ENCODE measurements around the gene PLA2G4A.

Gene PLA2G4A

GRCh38 chr1:187009320-187009719, 180.6 kb downstream of the PLA2G4A start:
- H3K27me3 Mint-ChIP-seq (ENCODE audit: low read depth), result no peaks in the 10 kb centered on the region
- no peaks in the 10 kb centered on the region for H3K36me3 Mint-ChIP-seq (ENCODE audit: low read depth)

GRCh38 chr1:187010571-187011309, 182.0 kb downstream of the PLA2G4A start:
- Mint-ChIP-seq H3K27me3 (ENCODE audit: low read depth) (no peaks in the 10 kb centered on the region), H3K9me3 (peaks cover 10% of the 10 kb centered on the region), H3K27ac (no peak overlapping the region), H3K4me3 (no peak overlapping the region), H3K4me1 (no peaks in the 10 kb centered on the region), H3K36me3 (ENCODE audit: low read depth) (no peaks in the 10 kb centered on the region)
- no peak for TF ChIP-seq CTCF (IDR thresholded peaks at IDR 0.05; ENCODE audit: unreplicated experiment in 3 of 3)

More at GRCh38 chr1:187009320-187009719, 180.6 kb downstream of the PLA2G4A start:
- Mint-ChIP-seq H3K4me1 (no peaks in the 10 kb centered on the region), H3K27ac (no peak overlapping the region), H3K9me3 (peaks cover 10% of the 10 kb centered on the region), H3K4me3 (no peak overlapping the region)
- no peak for TF ChIP-seq CTCF (IDR thresholded peaks at IDR 0.05; ENCODE audit: unreplicated experiment in 3 of 3)

GRCh38 chr1:187013582-187014200, 184.9 kb downstream of the PLA2G4A start:
- Mint-ChIP-seq H3K4me1 (no peaks in the 10 kb centered on the region), H3K36me3 (ENCODE audit: low read depth) (no peaks in the 10 kb centered on the region), H3K9me3 (peaks cover 4% of the 10 kb centered on the region), H3K4me3 (no peak overlapping the region), H3K27me3 (ENCODE audit: low read depth) (no peaks in the 10 kb centered on the region), H3K27ac (no peak overlapping the region)
- no peak for TF ChIP-seq CTCF (IDR thresholded peaks at IDR 0.05; ENCODE audit: unreplicated experiment in 3 of 3)

- Mint-ChIP-seq H3K4me3 (no peak overlapping the region), H3K27ac (no peak overlapping the region), H3K9me3 (no peaks in the 10 kb centered on the region), H3K36me3 (ENCODE audit: low read depth) (no peaks in the 10 kb centered on the region), H3K27me3 (ENCODE audit: low read depth) (no peaks in the 10 kb centered on the region), H3K4me1 (no peaks in the 10 kb centered on the region)
- TF ChIP-seq CTCF (IDR thresholded peaks at IDR 0.05; ENCODE audit: unreplicated experiment in 3 of 3), result no peak
Measured at GRCh38 chr1:187018291-187018690, 189.5 kb downstream of the PLA2G4A start.

DNA sequence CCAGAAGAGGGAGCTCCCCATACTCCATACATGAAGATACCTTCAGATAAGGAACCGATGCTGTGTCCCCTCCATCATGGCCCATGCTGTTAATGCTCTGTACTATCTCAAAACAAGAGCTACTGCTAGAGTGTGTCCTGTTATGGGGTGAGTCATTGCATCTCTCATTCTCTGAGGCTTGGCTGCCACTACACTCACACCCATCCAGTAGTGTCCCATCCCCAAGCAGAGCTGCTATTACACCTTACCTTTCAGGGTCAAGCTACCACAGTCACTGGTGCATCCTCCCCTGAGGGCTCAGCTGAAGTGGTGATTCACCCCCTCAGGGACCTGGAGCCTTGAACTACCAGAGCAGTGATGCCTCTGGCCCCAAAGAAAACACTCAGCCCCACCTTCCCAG, 198.5 kb downstream of the PLA2G4A start:
- Mint-ChIP-seq H3K36me3 (ENCODE audit: low read depth) (no peaks in the 10 kb centered on the region), H3K27ac (no peak overlapping the region), H3K9me3 (peaks cover 17% of the 10 kb centered on the region), H3K4me3 (no peak overlapping the region), H3K4me1 (no peaks in the 10 kb centered on the region), H3K27me3 (ENCODE audit: low read depth) (no peaks in the 10 kb centered on the region)
- no peak for TF ChIP-seq CTCF (IDR thresholded peaks at IDR 0.05; ENCODE audit: unreplicated experiment in 3 of 3)
